Stimulated activated naive CD8-positive, alpha-beta T cell treated with anti-CD3 and anti-CD28 coated beads, Interleukin-15, amount 100 ng/mL, for 72 hours (primary cell): ENCODE results near the gene TTC7B.

Experiments used
- ATAC-seq: fragments of 150-1000 bp; cut with Tn5 transposase; 2 replicates; pipeline ENCODE4 v1.10.0; 2021; ENCODE audit warnings: mild to moderate bottlenecking, moderate library complexity
- DNase-seq, 2 donors: peaks; one replicate each; pipeline ENCODE4 v3.0.0; 2021 to 2022
- H3K27ac Mint-ChIP-seq, 2 donors: one replicate each; pipeline ENCODE4 v1.8.0; 2022; ENCODE audit warnings: mild to moderate bottlenecking in 2 of 2, mixed read lengths in 2 of 2, moderate library complexity in 2 of 2
- H3K27me3 Mint-ChIP-seq: one replicate; pipeline ENCODE4 v1.8.0; 2022; ENCODE audit warnings: mixed read lengths
- H3K4me1 Mint-ChIP-seq: one replicate; pipeline ENCODE4 v1.8.0; 2022; ENCODE audit warnings: mild to moderate bottlenecking, mixed read lengths
- H3K4me3 Mint-ChIP-seq, 2 donors: one replicate each; pipeline ENCODE4 v1.8.0; 2022; ENCODE audit warnings: mild to moderate bottlenecking in 2 of 2, mixed read lengths in 2 of 2, moderate library complexity in 1 of 2
- H3K9me3 Mint-ChIP-seq, 2 donors: one replicate each; pipeline ENCODE4 v1.8.0; 2022; ENCODE audit warnings: mixed read lengths in 2 of 2

TTC7B gene

DNA sequence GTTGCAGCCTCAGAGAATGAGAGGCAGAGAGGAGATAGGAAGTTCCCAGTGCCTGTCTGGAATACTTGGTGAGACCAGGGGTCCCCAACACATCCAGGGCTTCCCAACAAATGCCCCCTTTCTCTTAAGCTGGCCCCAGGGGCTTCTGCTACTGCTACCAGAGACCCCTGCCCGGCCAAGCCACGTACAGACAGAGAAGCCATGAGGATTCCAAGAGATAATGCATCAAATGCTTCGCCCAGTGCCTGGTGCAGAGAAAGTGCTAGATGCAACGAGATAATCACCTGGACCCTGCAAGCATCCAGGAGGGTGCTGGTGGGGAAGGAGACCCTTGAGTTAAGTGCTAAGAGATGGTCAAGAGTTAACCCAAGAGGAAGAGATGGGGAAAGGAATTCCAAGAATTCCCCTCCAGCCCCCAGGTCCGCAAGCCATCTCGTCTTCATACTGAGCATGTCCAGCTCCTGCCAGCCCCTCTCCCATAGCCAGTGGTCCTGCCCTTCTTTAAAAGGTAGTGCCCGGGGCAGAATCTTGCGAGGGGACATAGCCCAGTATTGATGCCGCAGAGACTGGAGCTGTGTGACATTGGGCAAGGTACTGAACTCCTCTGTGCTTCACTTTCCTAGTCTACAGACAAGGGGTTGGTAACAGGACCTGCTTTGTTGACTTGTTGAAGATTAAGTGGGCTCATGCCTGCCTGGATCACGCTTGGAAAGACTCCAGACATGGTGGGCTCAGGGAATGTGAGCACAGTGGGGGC is 316.1 kb downstream of the TTC7B start:
- Mint-ChIP-seq H3K4me3 (no peak overlapping the region), H3K9me3 (no peaks in the 10 kb centered on the region), H3K27me3 (peaks cover 32% of the 10 kb centered on the region), H3K27ac (peak overlapping the region in 1 of 2 donors; percentile 4), H3K4me1 (peaks cover 6% of the 10 kb centered on the region)
- DNase-seq: no peak
- no peak for ATAC-seq

GRCh38 chr14:90499121-90499520 is 317.1 kb downstream of the TTC7B start:
- H3K4me1 Mint-ChIP-seq: peaks cover 6% of the 10 kb centered on the region
- no peak overlapping the region for H3K27ac Mint-ChIP-seq
- DNase-seq (no peak), ATAC-seq (no peak)
- H3K9me3 Mint-ChIP-seq: no peaks in the 10 kb centered on the region
- H3K4me3 Mint-ChIP-seq: no peak overlapping the region
- H3K27me3 Mint-ChIP-seq: peaks cover 32% of the 10 kb centered on the region

- DNase-seq (no peak), ATAC-seq (no peak)
- H3K27me3 Mint-ChIP-seq: peaks cover 32% of the 10 kb centered on the region
- H3K9me3 Mint-ChIP-seq: no peaks in the 10 kb centered on the region
- H3K27ac Mint-ChIP-seq: no peak overlapping the region
- H3K4me1 Mint-ChIP-seq: peaks cover 6% of the 10 kb centered on the region
- H3K4me3 Mint-ChIP-seq: no peak overlapping the region
Observed at GRCh38 chr14:90498198-90498597, 318.0 kb downstream of the TTC7B start.

DNA sequence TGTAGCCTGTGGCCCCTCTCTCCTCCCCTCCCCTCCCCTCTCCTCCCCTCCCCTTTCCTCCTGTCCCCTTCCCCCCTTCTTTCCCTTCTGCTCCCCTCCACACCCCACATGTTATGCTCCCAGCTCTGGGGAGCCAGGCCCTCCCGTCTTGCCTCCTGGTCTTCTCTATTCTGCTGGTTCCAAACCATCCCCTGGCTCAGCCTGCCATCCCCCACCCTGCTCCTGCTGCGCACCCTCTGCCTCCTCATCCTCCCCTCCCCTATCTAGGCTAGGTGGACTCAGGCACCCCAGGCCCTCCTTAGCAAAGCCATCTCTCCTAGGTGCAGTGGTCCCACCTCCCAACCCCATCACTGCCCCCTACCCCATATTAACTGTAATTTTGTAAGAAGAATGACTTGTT is 319.9 kb downstream of the TTC7B start:
- Mint-ChIP-seq H3K4me3 (no peak overlapping the region), H3K4me1 (peaks cover 6% of the 10 kb centered on the region), H3K9me3 (no peaks in the 10 kb centered on the region), H3K27me3 (peaks cover 23% of the 10 kb centered on the region), H3K27ac (no peak overlapping the region)
- ATAC-seq: peak; percentile 33
- no peak for DNase-seq

- ATAC-seq (peak; percentile 24), DNase-seq (peak; percentile 21 to 36)
- peaks cover 21% of the 10 kb centered on the region for H3K27me3 Mint-ChIP-seq
- no peak overlapping the region for H3K27ac Mint-ChIP-seq
- no peak overlapping the region for H3K4me3 Mint-ChIP-seq
- peaks cover 3% of the 10 kb centered on the region for H3K4me1 Mint-ChIP-seq
- H3K9me3 Mint-ChIP-seq: no peaks in the 10 kb centered on the region
Observed at GRCh38 chr14:90495357-90496276, 320.6 kb downstream of the TTC7B start.

DNA sequence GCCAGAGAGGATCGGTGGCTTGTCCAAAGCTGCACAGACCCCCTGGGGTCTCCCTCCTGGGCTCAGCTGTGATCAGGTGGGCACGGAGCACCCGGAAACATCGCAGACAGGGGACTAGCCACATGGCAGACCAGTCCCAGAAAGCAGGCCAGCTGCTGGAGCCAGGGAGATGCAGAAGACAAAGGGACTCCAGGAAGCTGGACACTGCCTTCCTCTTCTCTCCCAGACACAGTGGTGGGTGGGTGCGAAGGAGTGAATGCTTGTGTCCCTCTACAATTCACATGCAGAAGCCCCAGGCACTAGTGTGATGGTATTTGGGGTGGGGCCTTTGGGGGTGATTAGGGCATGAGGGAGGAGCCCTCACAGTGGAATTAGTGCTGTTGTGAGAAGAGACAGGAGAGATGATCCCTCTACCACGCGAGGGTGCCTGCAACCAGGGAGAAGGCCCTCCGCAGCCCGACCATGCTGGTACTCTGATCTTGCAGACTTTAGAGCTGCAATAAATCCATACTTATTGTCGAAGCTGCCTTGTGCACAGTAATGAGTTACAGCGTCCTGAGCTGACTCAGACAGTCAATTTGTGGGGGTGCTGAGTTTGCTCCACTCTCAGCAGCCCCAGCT is 324.2 kb downstream of the TTC7B start:
- no peak overlapping the region for H3K4me3 Mint-ChIP-seq
- no peak for DNase-seq

GRCh38 chr14:90491221-90491885 is 324.9 kb downstream of the TTC7B start:
- Mint-ChIP-seq H3K27ac (no peak overlapping the region), H3K27me3 (no peaks in the 10 kb centered on the region), H3K4me3 (no peak overlapping the region), H3K9me3 (no peaks in the 10 kb centered on the region), H3K4me1 (no peaks in the 10 kb centered on the region)
- no peak for DNase-seq
- no peak for ATAC-seq

More for the DNA sequence above, 324.2 kb downstream of the TTC7B start:
- Mint-ChIP-seq H3K27ac (no peak overlapping the region), H3K4me1 (no peaks in the 10 kb centered on the region), H3K9me3 (no peaks in the 10 kb centered on the region), H3K27me3 (no peaks in the 10 kb centered on the region)
- ATAC-seq: no peak

DNA sequence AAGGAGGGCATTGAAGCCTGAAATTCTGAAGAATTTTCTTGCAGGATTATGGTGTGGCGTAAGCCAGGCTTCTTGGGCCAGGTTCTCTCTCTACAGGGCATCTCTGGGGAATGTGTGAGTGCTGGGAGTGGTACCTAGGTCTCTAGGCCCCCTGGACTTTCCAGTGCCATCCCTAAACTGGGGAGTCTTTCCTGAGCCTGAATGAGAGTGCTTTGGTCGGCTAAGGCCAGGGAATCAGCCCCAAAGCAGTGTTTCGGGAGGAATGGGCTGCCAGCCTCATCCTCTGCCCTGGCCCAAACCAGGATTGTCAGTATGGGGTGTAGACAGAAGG is 325.5 kb downstream of the TTC7B start:
- no peak overlapping the region for H3K27ac Mint-ChIP-seq
- H3K9me3 Mint-ChIP-seq: no peaks in the 10 kb centered on the region
- no peak overlapping the region for H3K4me3 Mint-ChIP-seq
- no peak for ATAC-seq
- no peaks in the 10 kb centered on the region for H3K27me3 Mint-ChIP-seq
- H3K4me1 Mint-ChIP-seq: no peaks in the 10 kb centered on the region
- no peak for DNase-seq

DNA sequence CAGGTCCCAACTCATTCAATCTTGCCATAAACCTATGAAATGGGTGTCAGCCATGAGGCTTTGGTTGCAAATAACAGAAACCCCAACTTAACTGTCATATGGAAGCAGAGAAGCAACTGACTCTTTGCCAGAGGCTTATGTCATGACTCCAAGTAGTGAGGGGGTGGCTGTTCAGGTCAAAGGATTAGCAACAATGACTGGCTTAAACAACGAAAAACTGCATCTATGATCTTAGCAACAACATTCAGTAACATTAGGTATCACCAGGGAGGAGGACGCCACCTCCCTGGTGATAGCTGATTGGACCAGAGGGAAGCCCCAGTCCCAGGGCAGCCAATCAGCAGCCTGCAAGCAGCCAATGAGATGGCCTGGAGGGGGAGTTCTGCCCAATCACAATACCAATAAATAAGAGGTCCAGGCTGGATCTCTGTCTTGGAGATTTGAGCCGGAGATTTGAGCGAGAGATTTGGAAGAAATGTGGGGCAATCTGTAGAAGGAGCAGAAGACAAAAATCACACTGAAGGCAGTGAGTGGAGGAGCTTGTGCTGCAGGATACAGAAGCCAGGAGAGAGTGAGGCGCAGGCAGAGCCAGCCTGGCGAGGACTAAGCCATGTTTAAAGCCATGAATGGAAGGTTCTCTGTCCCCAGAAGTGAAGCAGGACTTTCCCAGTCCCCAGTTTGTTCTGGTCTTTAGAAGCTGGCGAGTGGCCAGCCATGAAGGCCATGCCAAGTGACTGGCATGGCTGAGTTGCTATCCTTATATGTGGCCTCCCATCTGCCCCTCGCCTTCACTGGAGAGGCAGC is 326.1 kb downstream of the TTC7B start:
- Mint-ChIP-seq H3K9me3 (no peaks in the 10 kb centered on the region), H3K4me3 (no peak overlapping the region), H3K27me3 (no peaks in the 10 kb centered on the region), H3K27ac (no peak overlapping the region), H3K4me1 (no peaks in the 10 kb centered on the region)
- ATAC-seq: no peak
- DNase-seq: no peak

DNA sequence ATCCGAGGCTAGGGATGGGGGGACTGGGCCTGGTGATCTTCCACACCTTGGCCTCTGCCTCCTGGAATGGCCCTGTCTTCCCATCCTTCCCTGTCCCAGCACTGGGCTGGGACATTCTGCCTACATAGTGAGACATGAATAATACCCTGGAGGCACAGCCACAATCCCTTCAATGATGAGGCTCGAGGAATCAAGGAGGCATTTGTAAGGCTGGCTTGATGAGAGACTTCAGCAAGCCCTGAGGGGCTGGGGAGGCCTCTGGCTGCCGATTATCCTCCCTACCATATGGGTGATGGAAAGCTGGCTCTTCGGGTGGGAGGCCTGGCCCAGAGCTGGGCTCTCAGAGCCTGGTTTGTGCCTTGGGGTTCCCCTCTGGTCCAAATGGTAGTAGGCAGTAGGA is 326.9 kb downstream of the TTC7B start:
- Mint-ChIP-seq H3K27me3 (no peaks in the 10 kb centered on the region), H3K27ac (no peak overlapping the region), H3K4me1 (peaks cover 4% of the 10 kb centered on the region), H3K9me3 (no peaks in the 10 kb centered on the region), H3K4me3 (no peak overlapping the region)
- ATAC-seq (no peak), DNase-seq (no peak)

DNA sequence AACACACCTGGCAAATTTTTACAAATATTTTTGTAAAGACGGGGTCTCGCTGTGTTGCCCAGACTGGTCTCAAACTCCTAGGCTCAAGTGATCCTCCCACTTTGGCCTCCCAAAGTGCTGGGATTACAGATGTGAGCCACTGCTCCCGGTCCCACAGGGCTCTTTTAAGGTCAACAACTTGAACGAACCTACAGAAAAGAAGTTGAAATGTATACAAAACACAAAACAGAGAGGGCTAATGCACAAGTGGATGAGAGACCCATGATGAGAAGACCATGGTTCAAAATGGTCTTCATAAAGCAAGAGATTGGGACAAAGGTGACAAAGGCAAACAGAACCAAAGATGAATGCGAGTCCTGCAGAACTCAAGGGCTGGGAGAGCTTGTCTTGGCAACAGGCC is 328.0 kb downstream of the TTC7B start:
- ATAC-seq (no peak), DNase-seq (no peak)
- no peaks in the 10 kb centered on the region for H3K27me3 Mint-ChIP-seq
- no peaks in the 10 kb centered on the region for H3K9me3 Mint-ChIP-seq
- no peak overlapping the region for H3K4me3 Mint-ChIP-seq
- H3K4me1 Mint-ChIP-seq: peaks cover 14% of the 10 kb centered on the region
- H3K27ac Mint-ChIP-seq: no peak overlapping the region

DNA sequence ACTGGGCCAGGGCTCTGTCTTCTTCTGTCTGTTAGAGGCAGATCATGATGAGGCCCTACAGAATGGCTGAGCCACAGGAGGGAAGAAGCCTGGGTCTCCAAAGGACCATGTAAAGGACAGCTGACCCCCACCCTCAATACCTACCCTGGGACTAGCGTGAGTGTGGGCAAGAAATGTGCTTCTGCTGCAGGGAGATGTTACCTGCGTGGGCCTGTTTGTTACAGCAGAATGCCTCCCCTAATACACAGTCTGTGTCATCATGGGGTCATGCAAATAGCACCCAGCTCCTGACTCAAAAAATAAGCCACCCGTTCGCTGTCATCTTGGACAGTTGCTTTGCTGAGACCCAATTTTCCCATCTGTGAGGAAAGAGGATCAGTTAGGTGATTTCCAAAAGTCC is 328.8 kb downstream of the TTC7B start:
- H3K27ac Mint-ChIP-seq: no peak overlapping the region
- H3K4me1 Mint-ChIP-seq: peaks cover 16% of the 10 kb centered on the region

DNA sequence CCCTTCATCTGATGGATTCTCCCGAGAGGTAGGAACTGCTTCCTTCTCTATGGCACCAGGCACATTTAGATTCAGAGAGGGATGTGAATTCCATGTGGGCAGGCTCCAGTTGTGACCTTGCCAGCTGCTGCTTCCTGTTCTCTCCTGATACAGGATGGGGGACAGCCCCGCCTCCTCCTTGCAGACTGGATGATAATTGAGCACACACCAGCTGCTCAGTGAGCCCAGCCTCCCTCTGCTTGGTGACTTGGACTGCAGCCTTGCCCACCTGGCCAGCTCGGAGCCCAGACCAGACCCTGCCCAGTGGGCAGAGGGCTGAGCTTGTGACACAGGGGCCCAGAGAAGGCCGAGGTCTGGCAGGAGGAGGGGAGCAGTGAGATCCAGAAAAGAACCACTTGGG is 329.2 kb downstream of the TTC7B start:
- DNase-seq: no peak
- ATAC-seq: no peak
- H3K4me1 Mint-ChIP-seq: peaks cover 16% of the 10 kb centered on the region
- H3K27me3 Mint-ChIP-seq: no peaks in the 10 kb centered on the region
- H3K4me3 Mint-ChIP-seq: no peak overlapping the region
- H3K9me3 Mint-ChIP-seq: no peaks in the 10 kb centered on the region
- no peak overlapping the region for H3K27ac Mint-ChIP-seq

More for the DNA sequence above, 328.8 kb downstream of the TTC7B start:
- Mint-ChIP-seq H3K27me3 (no peaks in the 10 kb centered on the region), H3K9me3 (no peaks in the 10 kb centered on the region), H3K4me3 (no peak overlapping the region)
- DNase-seq: no peak
- ATAC-seq: no peak

GRCh38 chr14:90484291-90484690 is 331.9 kb downstream of the TTC7B start:
- Mint-ChIP-seq H3K27ac (no peak overlapping the region), H3K27me3 (no peaks in the 10 kb centered on the region), H3K9me3 (no peaks in the 10 kb centered on the region), H3K4me3 (peak overlapping the region in 1 of 2 donors; percentile 9), H3K4me1 (peaks cover 16% of the 10 kb centered on the region)
- ATAC-seq (no peak), DNase-seq (no peak)

GRCh38 chr14:90483571-90483974 is 332.7 kb downstream of the TTC7B start:
- Mint-ChIP-seq H3K27me3 (no peaks in the 10 kb centered on the region), H3K27ac (peak overlapping the region in 1 of 2 donors; percentile 27), H3K4me3 (peak overlapping the region in 1 of 2 donors; percentile 30), H3K4me1 (peaks cover 16% of the 10 kb centered on the region), H3K9me3 (no peaks in the 10 kb centered on the region)
- ATAC-seq (peak; percentile 42), DNase-seq (no peak)
